NCI-H2196 treated with DMSO at 0.1 percent for 48 hours (cell line): ENCODE data around the gene ENPP5.
"Not testable (repeated sequence)": the region's sequence is repeated elsewhere in the genome, so short reads cannot be mapped to it uniquely, and the experiment has no call there.

Experiments used
- DNase-seq: peaks from one replicate; lab custom pipeline; 2025; ENCODE audit not compliant: unreplicated experiment; lab: John Stamatoyannopoulos, UW

Gene ENPP5

GRCh38 chr6:46175446-46175845, 4.7 kb upstream of the ENPP5 start:
- DNase-seq: no peak

- no peak for DNase-seq
Measured at GRCh38 chr6:46174904-46175303, 4.1 kb upstream of the ENPP5 start.

- DNase-seq: no peak
Measured at GRCh38 chr6:46172176-46172575, 1.4 kb upstream of the ENPP5 start.

GRCh38 chr6:46160102-46160501, 10.7 kb downstream of the ENPP5 start:
- DNase-seq: no peak

GRCh38 chr6:46159229-46159628, 11.6 kb downstream of the ENPP5 start:
- DNase-seq: no peak

GRCh38 chr6:46156701-46157100, 14.1 kb downstream of the ENPP5 start:
- no peak for DNase-seq

- DNase-seq: not testable (repeated sequence)
Measured at GRCh38 chr6:46149066-46149465, 21.7 kb downstream of the ENPP5 start.

GRCh38 chr6:46144270-46144669, 26.5 kb downstream of the ENPP5 start:
- no peak for DNase-seq

GRCh38 chr6:46138281-46138680, 32.5 kb downstream of the ENPP5 start:
- peak; percentile 13 for DNase-seq

- no peak for DNase-seq
Measured at GRCh38 chr6:46137387-46137786, 33.4 kb downstream of the ENPP5 start.

- DNase-seq: no peak
Measured at GRCh38 chr6:46136831-46137230, 33.9 kb downstream of the ENPP5 start.

GRCh38 chr6:46135176-46135575, 35.6 kb downstream of the ENPP5 start:
- no peak for DNase-seq

GRCh38 chr6:46134216-46134615, 36.6 kb downstream of the ENPP5 start:
- DNase-seq: no peak

- not testable (repeated sequence) for DNase-seq
Measured at GRCh38 chr6:46131291-46131690, 39.5 kb downstream of the ENPP5 start.

- no peak for DNase-seq
Measured at GRCh38 chr6:46130666-46131065, 40.1 kb downstream of the ENPP5 start.

GRCh38 chr6:46129629-46130511, 40.9 kb downstream of the ENPP5 start, which contains the start of gene ENPP4:
Gene ENPP4, plus strand, starts transcription at chr6:46129989. Its CDS starts 9,595 bp downstream, at chr6:46139584.
- peak; percentile 84 for DNase-seq

- no peak for DNase-seq
Measured at GRCh38 chr6:46129291-46129628, 41.5 kb downstream of the ENPP5 start.

GRCh38 chr6:46128476-46128875, 42.3 kb downstream of the ENPP5 start:
- no peak for DNase-seq

- DNase-seq: not testable (repeated sequence)
Measured at GRCh38 chr6:46119679-46120078, 51.1 kb downstream of the ENPP5 start.

GRCh38 chr6:46118836-46119235, 51.9 kb downstream of the ENPP5 start:
- DNase-seq: no peak

GRCh38 chr6:46118157-46118556, 52.6 kb downstream of the ENPP5 start:
- DNase-seq: no peak

GRCh38 chr6:46116289-46116688, 54.5 kb downstream of the ENPP5 start:
- DNase-seq: no peak

- no peak for DNase-seq
Measured at GRCh38 chr6:46115634-46116033, 55.1 kb downstream of the ENPP5 start.
